GM23338 (cell line): ENCODE results near the gene FAM90A26.
"Not testable (repeated sequence)": the region's sequence is repeated elsewhere in the genome, so short reads cannot be mapped to it uniquely, and the experiment has no call there.

Source experiments
- EZH2 ChIP-seq: fragments of 200-600 bp; sonication (generic); IDR thresholded peaks from one replicate; pipeline ENCODE4 v1.8.0; 2017; ENCODE audit warnings: antibody characterized with exemption, mild to moderate bottlenecking, low read depth; ENCODE audit not compliant: unreplicated experiment
- EZH2phosphoT487 ChIP-seq: fragments of 200-600 bp; sonication (generic); IDR thresholded peaks from one replicate; pipeline ENCODE4 v1.8.1; 2018; ENCODE audit warnings: antibody characterized with exemption; ENCODE audit not compliant: unreplicated experiment
- POLR2AphosphoS5 ChIP-seq: IDR thresholded peaks from 2 replicates; pipeline ENCODE4 v1.6.1; 2016; ENCODE audit warnings: antibody characterized with exemption, low read depth
- ZNF331 ChIP-seq: fragments of 250-450 bp; sonication (Bioruptor Pico); IDR thresholded peaks from 2 replicates; pipeline ENCODE4 v1.5.0; 2020; ENCODE audit warnings: low read depth, mild to moderate bottlenecking, moderate library complexity
- TF ChIP-seq, protein P1 (sequence below), 2 experiments: fragments of 200-600 bp in 1 of 2; sonication (generic) in 1 of 2; conservative IDR thresholded peaks; 2 replicates each; pipeline versions ENCODE4 v1.5.1 to v1.6.1; 2016 to 2017; ENCODE audit warnings: antibody characterized with exemption in 2 of 2, low read depth in 2 of 2, mild to moderate bottlenecking in 2 of 2, moderate library complexity in 1 of 2

- TF ChIP-seq, protein P1, sequence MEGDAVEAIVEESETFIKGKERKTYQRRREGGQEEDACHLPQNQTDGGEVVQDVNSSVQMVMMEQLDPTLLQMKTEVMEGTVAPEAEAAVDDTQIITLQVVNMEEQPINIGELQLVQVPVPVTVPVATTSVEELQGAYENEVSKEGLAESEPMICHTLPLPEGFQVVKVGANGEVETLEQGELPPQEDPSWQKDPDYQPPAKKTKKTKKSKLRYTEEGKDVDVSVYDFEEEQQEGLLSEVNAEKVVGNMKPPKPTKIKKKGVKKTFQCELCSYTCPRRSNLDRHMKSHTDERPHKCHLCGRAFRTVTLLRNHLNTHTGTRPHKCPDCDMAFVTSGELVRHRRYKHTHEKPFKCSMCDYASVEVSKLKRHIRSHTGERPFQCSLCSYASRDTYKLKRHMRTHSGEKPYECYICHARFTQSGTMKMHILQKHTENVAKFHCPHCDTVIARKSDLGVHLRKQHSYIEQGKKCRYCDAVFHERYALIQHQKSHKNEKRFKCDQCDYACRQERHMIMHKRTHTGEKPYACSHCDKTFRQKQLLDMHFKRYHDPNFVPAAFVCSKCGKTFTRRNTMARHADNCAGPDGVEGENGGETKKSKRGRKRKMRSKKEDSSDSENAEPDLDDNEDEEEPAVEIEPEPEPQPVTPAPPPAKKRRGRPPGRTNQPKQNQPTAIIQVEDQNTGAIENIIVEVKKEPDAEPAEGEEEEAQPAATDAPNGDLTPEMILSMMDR (conservative IDR thresholded peaks at IDR 0.05; ENCODE audit: low read depth in 2 of 2): not testable (repeated sequence)
- not testable (repeated sequence) for TF ChIP-seq EZH2; POLR2AphosphoS5; EZH2phosphoT487; ZNF331 (CRISPR knock-in tag)
Observed at GRCh38 chr4:9160046-9160445, 10.2 kb upstream of the FAM90A26 start.
